K562 (cell line): ENCODE results near the gene DNAJB12. TPM values are rescaled to one million over a fixed set of nuclear protein-coding genes. Genes with fewer than 3 reads are reported as not detected.

Experiments
- BHLHE40 ChIP-seq: IDR thresholded peaks from 2 replicates; pipeline ENCODE4 v1.6.1; 2011; ENCODE audit warnings: low read length, improper control_type of control experiment
- CHD7 ChIP-seq: fragments of 200-600 bp; sonication (generic); IDR thresholded peaks from one replicate; pipeline ENCODE4 v1.6.1; 2012; ENCODE audit warnings: mild to moderate bottlenecking, low read depth, low read length, inconsistent platforms
- FOXJ2 ChIP-seq: fragments of 200-800 bp; sonication (Bioruptor generic); IDR thresholded peaks from 2 replicates; pipeline ENCODE4 v1.6.1; 2016; ENCODE audit warnings: missing genetic modification characterization, missing compliant biosample characterization
- GABPB2 ChIP-seq: fragments of 250-450 bp; sonication (Bioruptor Pico); conservative IDR thresholded peaks from 2 replicates; pipeline ENCODE4 v1.5.1; 2021; ENCODE audit warnings: mild to moderate bottlenecking
- GTF2B ChIP-seq: IDR thresholded peaks from 2 replicates; pipeline ENCODE4 v1.6.1; 2011; ENCODE audit not compliant: insufficient read length; ENCODE audit errors: extremely low read depth
- POLR2G ChIP-seq: fragments of 200-400 bp; formaldehyde crosslinking; IDR thresholded peaks from 2 replicates; pipeline ENCODE4 v1.6.1; 2017; ENCODE audit warnings: low read depth, mild to moderate bottlenecking, antibody characterized with exemption, low read length, moderate library complexity
- RNF219 ChIP-seq: fragments of 250-450 bp; sonication (Bioruptor Pico); IDR thresholded peaks from 2 replicates; pipeline ENCODE4 v1.5.0; 2022; ENCODE audit warnings: mild to moderate bottlenecking
- THRAP3 ChIP-seq: fragments of 450-650 bp; IDR thresholded peaks from 2 replicates; pipeline ENCODE4 v1.6.1; 2016; ENCODE audit warnings: mild to moderate bottlenecking, inconsistent platforms, borderline replicate concordance
- ZFPM2 ChIP-seq: fragments of 250-450 bp; sonication (Bioruptor Pico); IDR thresholded peaks from 2 replicates; pipeline ENCODE4 v1.5.1; 2022; ENCODE audit warnings: mild to moderate bottlenecking
- ZNF695 ChIP-seq: fragments of 450-650 bp; formaldehyde crosslinking; IDR thresholded peaks from 2 replicates; pipeline ENCODE4 v1.4.0; 2020; ENCODE audit warnings: mild to moderate bottlenecking, moderate library complexity
- polyA plus RNA-seq, 8 experiments: library from polyadenylated mRNA; depleted of rRNA in 4 of 8; stranded (reverse) in 5 of 8; unstranded in 3 of 8; fragments of >200 nt; fragmentation: Nextera tagmentation in 2 of 8; fragmentation: Illumina TruSeq in 1 of 8; extraction: Ambion mirVana in 2 of 8; extraction: Trizol in 1 of 8; gene quantifications; 2 replicates each; pipeline versions ENCODE4 v1.2.1 to v1.2.3, GENCODE V29; 2011 to 2014; ENCODE audit warnings: inconsistent platforms in 1 of 8, missing spikeins in 1 of 8
- total RNA-seq, 7 experiments: library from RNA; depleted of rRNA in 6 of 7; stranded (reverse); fragments of >200 nt in 6 of 7; fragmentation: Illumina TruSeq in 2 of 7; extraction: Trizol in 2 of 7; gene quantifications; 2 replicates each; pipeline versions ENCODE4 v1.2.1 to v1.2.3, GENCODE V29; 2011 to 2021; ENCODE audit warnings: low replicate concordance in 1 of 7
- TF ChIP-seq, protein P1 (sequence below): sonication (generic); formaldehyde crosslinking; IDR thresholded peaks from 2 replicates; pipeline ENCODE4 v1.8.0; 2022; ENCODE audit warnings: mild to moderate bottlenecking, missing genetic modification reagents

The DNAJB12 gene
- total and polyA plus RNA-seq, 9 of the 15 experiments (the other 6 are each of a cell fraction or from before 2014, with no cell fraction given), result 3.5 to 31.5 (median 20.3) TPM

DNA sequence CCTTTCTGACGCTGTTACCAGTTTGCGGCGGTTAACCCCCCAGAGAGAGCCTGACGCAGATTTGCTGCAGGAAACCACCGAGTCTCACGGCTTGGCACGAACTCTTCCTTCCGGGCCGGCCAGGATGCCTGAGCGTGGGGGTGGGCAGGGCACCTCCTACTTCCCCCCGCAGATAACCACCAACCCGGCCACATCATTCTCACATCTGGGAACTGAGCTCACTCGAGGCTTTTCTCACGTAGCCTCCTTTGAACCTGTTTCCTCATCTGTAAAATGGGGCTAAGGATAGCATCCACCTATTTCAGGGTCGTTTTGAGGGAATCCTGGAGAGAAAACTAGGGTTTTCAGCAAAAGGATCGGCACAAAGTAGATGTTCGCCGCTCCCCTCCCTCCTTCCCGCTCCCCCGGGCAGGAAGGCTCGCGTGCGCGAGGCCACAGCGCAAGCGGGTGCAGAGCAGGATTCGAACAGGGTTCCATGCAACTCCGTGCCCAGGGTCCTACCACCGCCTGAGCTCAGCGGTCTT lies 57.4 kb downstream of the DNAJB12 start (continued):
- no peak for TF ChIP-seq GABPB2 (CRISPR knock-in tag)
- 0 out of 2 replicates have a peak, but pooled peaks have one; percentile 39 for TF ChIP-seq RNF219 (CRISPR knock-in tag)
- TF ChIP-seq ZNF695 (CRISPR knock-in tag), result no peak
- peak; percentile 41; the same call in 1 of the 2 replicates for TF ChIP-seq BHLHE40
- no peak for TF ChIP-seq POLR2G
- TF ChIP-seq, protein P1, sequence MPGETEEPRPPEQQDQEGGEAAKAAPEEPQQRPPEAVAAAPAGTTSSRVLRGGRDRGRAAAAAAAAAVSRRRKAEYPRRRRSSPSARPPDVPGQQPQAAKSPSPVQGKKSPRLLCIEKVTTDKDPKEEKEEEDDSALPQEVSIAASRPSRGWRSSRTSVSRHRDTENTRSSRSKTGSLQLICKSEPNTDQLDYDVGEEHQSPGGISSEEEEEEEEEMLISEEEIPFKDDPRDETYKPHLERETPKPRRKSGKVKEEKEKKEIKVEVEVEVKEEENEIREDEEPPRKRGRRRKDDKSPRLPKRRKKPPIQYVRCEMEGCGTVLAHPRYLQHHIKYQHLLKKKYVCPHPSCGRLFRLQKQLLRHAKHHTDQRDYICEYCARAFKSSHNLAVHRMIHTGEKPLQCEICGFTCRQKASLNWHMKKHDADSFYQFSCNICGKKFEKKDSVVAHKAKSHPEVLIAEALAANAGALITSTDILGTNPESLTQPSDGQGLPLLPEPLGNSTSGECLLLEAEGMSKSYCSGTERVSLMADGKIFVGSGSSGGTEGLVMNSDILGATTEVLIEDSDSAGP (CRISPR knock-in tag), result no peak
- TF ChIP-seq THRAP3, result no peak
- no peak for TF ChIP-seq FOXJ2 (tag)
- TF ChIP-seq CHD7, result no peak
- no peak for TF ChIP-seq ZFPM2 (CRISPR knock-in tag)
- no peak for TF ChIP-seq GTF2B
